Hematopoietic multipotent progenitor cell treated with erythropoietin and hydrocortisone succinate and interleukin-3 and kit ligand, for 8 days (in vitro differentiated cells): ENCODE measurements around the gene RPL41.

ENCODE experiments used
- DNase-seq: peaks from one replicate; pipeline ENCODE4 v3.0.0-alpha.2; 2015

Gene RPL41

GRCh38 chr12:56157201-56158028 lies 41.0 kb downstream of the RPL41 start:
- DNase-seq: peak; percentile 64

DNA sequence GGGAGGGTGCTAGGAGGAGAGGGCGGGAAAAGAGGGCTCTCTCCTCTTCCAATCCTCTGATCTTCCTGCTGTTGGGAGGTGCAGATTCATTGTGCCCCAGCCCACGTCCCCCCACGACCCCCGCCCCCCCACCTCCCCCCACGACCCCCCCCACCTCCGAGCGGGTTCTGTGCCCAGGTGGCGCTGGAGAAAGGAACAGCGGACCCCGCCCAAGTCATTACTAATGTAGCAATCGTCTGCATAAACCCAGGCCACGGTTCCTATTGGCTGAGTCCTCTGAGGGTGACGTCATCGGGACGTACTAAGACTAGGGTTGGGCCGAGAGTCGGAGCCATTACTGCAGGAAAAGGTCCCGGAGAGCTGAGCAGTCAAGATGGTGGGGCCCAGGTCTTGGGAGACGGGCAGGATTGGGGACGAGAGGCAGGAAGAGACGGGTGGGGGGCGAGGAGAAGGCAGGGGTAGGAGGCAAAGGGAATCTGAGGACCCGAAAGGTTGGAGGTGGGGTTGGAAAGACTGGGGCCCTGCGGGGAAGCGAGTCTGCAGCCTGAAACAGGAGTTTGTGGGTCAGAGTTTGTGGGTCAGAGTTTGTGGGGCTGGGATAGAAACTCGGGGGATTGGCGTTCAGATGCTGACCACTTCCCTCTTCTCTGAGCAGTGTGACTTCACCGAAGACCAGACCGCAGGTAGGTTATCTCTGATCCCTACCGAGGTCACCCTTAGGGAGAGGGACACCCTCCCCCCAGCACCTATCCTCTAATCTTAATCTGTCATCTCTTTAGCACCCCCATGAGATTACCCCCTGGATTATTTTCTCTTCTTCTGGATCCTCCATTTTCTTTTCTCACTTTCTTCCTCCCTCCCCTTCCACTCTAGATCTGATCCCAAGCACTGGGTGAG lies 41.8 kb downstream of the RPL41 start, which contains the start of gene MYL6:
Gene MYL6 (plus strand): TSS at position 331 of the 897 bp plus-strand sequence. CDS start 43 bp downstream, at position 374.
- peak; percentile 98 for DNase-seq

DNA sequence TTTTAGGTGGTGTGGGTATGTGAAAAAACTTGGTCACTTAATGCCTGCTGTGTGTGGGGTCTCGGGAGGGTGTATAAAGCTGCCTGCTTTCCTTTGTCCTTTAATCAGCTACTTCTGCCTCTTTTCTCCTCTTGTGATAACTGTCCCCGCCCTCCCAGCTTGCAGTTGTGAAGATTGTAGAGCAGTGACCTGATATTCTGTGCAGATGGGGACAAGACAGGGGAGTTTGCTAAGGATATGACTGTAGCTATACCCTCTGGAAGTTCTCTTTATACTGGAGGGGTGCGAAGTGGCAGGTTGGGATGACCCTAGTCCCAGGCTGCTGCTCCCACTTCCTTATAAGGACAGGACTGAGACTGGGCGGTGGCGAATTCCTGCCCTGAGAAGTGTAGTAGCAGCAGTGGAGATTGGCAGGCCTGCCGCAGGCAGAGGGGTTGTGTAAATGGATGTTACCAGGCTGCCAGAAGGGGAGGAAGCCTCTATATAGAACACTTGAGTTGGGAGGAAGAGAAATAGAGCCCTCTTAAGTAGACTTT lies 42.6 kb downstream of the RPL41 start:
- peak; percentile 72 for DNase-seq

GRCh38 chr12:56159482-56160192 lies 43.2 kb downstream of the RPL41 start:
- no peak for DNase-seq

GRCh38 chr12:56160193-56160763 lies 43.8 kb downstream of the RPL41 start:
- no peak for DNase-seq

DNA sequence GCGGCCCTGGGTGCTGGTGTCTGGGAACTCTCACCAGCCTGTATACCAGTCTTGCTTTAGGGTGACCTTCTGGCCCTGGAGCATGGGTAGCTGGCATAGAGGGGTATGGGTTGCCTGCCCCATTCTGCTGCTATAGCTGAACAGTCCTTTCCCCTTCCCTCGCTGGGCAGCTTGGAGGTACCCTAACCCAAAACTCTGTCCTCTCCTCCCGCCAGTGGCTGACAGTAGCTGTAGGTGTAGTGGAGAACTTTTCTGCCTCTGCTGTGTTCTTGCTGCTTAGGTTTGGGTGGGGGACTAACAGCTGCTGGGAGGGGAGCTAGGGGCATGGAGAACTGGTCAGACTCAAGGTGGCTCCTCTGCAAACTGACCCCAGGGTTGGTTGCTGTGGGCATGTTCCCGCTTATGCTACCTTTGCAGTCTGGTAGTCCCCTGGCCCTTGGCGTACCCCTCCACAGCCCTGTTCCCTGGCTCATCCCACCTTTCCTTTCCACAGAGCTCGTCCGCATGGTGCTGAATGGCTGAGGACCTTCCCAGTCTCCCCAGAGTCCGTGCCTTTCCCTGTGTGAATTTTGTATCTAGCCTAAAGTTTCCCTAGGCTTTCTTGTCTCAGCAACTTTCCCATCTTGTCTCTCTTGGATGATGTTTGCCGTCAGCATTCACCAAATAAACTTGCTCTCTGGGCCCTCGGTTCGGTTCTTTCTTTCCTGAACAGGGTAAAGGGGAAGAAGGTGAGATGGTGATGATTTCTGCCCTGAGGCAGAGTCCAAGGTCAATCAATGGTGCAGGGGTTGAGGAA lies 44.7 kb downstream of the RPL41 start:
- DNase-seq: no peak

DNA sequence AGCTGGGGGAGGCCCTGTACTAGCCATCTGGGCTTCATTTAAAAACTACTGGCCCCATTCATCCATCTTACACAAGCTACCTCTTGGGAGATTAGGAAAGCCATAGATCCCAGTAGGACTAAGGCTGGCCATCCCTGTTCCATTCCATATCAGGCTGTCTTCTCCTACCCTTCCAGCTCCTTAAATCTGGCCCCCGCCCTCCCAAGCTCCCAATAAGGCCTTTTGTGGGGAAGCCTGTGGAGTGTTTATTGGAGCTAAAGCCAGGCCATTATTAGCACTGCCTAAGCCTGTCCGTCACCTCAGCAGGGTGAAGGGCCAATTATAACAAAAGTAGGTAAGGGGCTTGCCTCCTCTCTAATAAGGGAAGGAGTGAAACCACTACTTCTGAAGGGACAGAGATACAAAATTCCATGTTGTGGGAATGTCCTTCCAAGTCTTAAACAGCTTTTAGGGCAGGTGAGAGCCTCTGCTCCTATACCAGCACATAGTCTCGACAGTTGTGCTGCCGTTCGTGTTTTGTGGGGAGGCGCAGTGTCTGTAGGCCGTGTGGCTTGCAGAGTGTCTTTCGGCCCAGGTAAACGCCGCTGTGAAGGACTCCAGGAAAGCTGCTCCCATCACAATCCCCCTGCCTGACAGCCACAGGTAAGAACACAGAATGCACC lies 45.4 kb downstream of the RPL41 start:
- no peak for DNase-seq

DNA sequence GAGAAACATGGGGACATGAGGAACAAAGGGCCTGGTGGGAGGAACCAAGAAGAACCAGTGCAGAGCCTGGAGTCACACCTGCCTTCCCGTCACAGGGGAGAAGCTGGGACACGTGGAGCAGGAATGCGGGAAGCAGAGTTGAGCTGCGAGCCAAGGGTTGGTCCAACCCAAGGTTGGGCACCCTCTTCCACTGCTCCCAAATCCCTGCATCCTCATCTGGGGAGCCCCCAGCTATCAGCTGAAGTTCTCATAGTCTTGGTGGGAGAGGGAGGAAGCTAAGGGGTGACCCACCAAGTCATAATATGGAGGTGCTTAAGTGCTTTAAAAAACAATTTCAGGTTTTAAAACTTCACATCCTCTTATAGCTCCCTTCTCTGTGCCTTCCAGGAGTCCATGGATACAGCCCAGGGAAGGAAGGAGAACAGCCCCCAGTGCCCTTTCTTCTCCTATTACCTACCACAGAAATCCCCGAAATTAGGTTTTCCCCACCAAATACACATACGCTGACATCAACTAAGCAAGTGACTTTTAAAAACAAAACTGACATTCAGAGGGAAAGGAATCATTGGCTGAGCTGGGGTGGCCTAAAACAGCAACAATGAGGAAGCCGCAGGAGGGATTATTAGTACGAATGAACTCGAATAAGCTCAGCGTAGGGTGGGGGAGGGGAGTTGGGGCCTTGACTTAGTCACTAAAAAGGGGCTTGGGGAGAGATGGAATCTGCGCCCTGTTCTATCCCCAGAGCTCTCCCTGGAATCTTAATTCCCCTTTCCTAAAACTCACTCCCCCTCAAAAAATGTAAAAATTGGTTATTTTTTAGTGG lies 46.2 kb downstream of the RPL41 start:
- DNase-seq: no peak

DNA sequence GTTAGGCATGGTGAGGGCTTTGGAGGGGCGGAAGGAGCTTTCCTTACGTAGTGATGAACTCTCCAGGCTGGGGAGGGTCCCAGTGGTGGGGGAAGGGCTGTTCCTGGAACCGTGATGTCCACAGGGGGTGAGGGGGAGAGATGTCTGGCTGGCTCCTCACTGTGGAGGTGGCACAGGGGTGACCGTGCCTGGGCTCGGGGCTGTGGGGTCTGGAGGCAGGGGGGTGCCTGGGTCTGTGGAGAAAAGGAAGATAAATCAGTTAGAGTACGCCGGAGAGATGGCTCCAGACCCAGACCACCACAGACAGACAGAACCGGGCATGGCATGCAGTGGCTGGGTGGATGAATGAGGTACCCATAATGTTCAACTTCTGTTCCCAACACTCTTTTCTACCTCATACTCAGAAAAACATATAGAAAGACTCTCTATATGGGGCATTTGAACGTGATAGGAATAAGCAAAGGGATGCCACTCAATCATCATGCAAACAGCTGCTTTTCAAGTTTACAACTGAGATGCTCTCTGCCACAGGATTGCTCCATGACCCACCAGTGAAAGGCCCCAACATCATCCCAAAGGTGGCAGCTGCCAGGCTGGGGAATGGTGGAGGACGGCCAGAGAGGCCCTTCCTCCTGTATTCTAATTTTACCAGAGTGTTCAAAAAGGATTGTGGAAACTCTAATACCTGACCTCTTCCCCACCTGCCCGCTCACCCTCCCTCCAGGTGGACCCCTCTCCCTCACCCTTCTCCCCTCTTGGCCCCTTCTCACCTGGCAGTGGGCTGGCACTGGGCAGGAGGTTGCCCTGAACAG lies 47.3 kb downstream of the RPL41 start:
- DNase-seq: no peak

DNA sequence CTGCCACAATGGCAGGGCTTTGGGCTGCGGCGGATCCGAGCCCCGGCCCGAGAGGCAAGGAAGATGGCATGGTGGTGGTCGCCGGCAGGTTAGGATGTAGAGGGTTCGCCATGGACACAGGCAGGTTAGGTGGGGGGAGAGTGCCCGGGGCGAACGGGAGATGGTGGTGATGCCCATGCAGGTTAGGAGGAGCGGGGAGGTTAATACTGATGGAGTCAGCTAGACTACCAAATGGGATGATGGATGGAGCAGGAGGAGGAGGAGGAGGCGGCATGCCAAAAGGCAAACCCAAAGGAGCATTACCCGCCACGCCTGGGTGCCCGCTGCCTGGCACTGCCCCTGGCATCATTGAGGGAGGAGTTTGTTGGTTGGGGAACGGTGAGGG lies 47.9 kb downstream of the RPL41 start:
- no peak for DNase-seq

- no peak for DNase-seq
These were observed 48.9 kb downstream of the RPL41 start for GRCh38 chr12:56165369-56165768.
